ENCODE measurements around the gene MAGEB2. TPM values are rescaled to one million over a fixed set of nuclear protein-coding genes. Genes with fewer than 3 reads are reported as not detected.

Gene MAGEB2
- not detected in 2 replicates for total RNA-seq

GRCh38 chrX:30215357-30215843 lies at the start of gene MAGEB2:
Gene MAGEB2 (plus strand): TSS chrX:30215563. CDS start chrX:30218581, 3,018 bp downstream.

GRCh38 chrX:30230395-30230794 lies 15.0 kb downstream of the MAGEB2 start, which contains the start of gene MAGEB3:
Gene MAGEB3 (plus strand): TSS chrX:30230657. CDS start chrX:30235925, 5,268 bp downstream.

GRCh38 chrX:30241724-30242415 lies 26.5 kb downstream of the MAGEB2 start, which contains the start of gene MAGEB4:
Gene MAGEB4 (plus strand): TSS chrX:30242000. CDS start chrX:30242136, 136 bp downstream.

GRCh38 chrX:30246769-30247489 lies 31.6 kb downstream of the MAGEB2 start, which contains the start of gene MAGEB1:
Gene MAGEB1 (plus strand): TSS chrX:30247146. CDS start chrX:30250494, 3,348 bp downstream.

Other genes starting within 250 kb of the MAGEB2 start
- not detected in 2 replicates for gene MAGEB3, start 15.1 kb downstream of the MAGEB2 start, total RNA-seq
- gene MAGEB4, start 26.4 kb downstream of the MAGEB2 start, total RNA-seq: not detected in 2 replicates
- gene MAGEB1, start 31.6 kb downstream of the MAGEB2 start, total RNA-seq: not detected in 2 replicates
- gene NR0B1, start 93.8 kb downstream of the MAGEB2 start, total RNA-seq: 0.07 and 0.40 TPM in 2 replicates

All from smooth muscle cell of the pulmonary artery (primary cell).